Sigmoid colon (tissue), 4 donors: Measurements from ENCODE around the gene SCAMP2.
A peak's percentile ranks its signal among the peaks of the same experiment; 100 is the strongest.

Experiments used
- CTCF ChIP-seq, 4 experiments: fragments of 450-650 bp in 3 of 4; fragments of 200-600 bp in 1 of 4; IDR thresholded peaks; one replicate each; pipeline ENCODE4 v1.5.1; 2016 to 2019; ENCODE audit warnings: antibody characterized with exemption in 4 of 4, mild to moderate bottlenecking in 3 of 4, moderate library complexity in 2 of 4
- POLR2AphosphoS5 ChIP-seq, 4 donors: sonication (generic); formaldehyde crosslinking; IDR thresholded peaks; one replicate each; pipeline ENCODE4 v1.6.1; 2017; ENCODE audit warnings: antibody characterized with exemption in 4 of 4

GRCh38 chr15:74799856-74800558 lies 73.2 kb downstream of the SCAMP2 start:
- TF ChIP-seq CTCF (IDR thresholded peaks at IDR 0.05) (peak; percentile 87 to 99 (median 93)), POLR2AphosphoS5 (IDR thresholded peaks at IDR 0.05) (no peak)
